ENCODE results near the gene MAN2C1.
"Not testable (repeated sequence)": the region's sequence is repeated elsewhere in the genome, so short reads cannot be mapped to it uniquely, and the experiment has no call there.

The MAN2C1 gene

GRCh38 chr15:75327005-75327404 is 41.4 kb downstream of the MAN2C1 start:
- TF ChIP-seq CTCF (IDR thresholded peaks at IDR 0.05; ENCODE audit: insufficient read depth, low read depth, low read length, missing control alignments), result no peak
- no peak overlapping the region for H3K4me3 ChIP-seq (ENCODE audit: low read depth, low read length)
- DNase-seq (ENCODE audit: low read depth), result no peak

- DNase-seq (ENCODE audit: low read depth), result no peak
- no peak for TF ChIP-seq CTCF (IDR thresholded peaks at IDR 0.05; ENCODE audit: insufficient read depth, low read depth, low read length, missing control alignments)
- H3K4me3 ChIP-seq (ENCODE audit: low read depth, low read length), result no peak overlapping the region
These were observed 42.5 kb downstream of the MAN2C1 start for GRCh38 chr15:75325922-75326321.

GRCh38 chr15:75321711-75322110 is 46.7 kb downstream of the MAN2C1 start:
- H3K4me3 ChIP-seq (ENCODE audit: low read depth, low read length), result no peak overlapping the region
- no peak for TF ChIP-seq CTCF (IDR thresholded peaks at IDR 0.05; ENCODE audit: insufficient read depth, low read depth, low read length, missing control alignments)
- no peak for DNase-seq (ENCODE audit: low read depth)

- not testable (repeated sequence) for H3K4me3 ChIP-seq (ENCODE audit: low read depth, low read length); DNase-seq (ENCODE audit: low read depth)
These were observed 49.0 kb downstream of the MAN2C1 start for GRCh38 chr15:75319231-75319897.

GRCh38 chr15:75314552-75315290 is 53.7 kb downstream of the MAN2C1 start:
- DNase-seq (ENCODE audit: low read depth), result no peak
- H3K4me3 ChIP-seq (ENCODE audit: low read depth, low read length), result no peak overlapping the region
- no peak for TF ChIP-seq CTCF (IDR thresholded peaks at IDR 0.05; ENCODE audit: insufficient read depth, low read depth, low read length, missing control alignments)

- H3K4me3 ChIP-seq (ENCODE audit: low read depth, low read length), result no peak overlapping the region
- no peak for DNase-seq (ENCODE audit: low read depth)
- TF ChIP-seq CTCF (IDR thresholded peaks at IDR 0.05; ENCODE audit: insufficient read depth, low read depth, low read length, missing control alignments), result no peak
These were observed 55.1 kb downstream of the MAN2C1 start for GRCh38 chr15:75313116-75313845.

- DNase-seq (ENCODE audit: low read depth); H3K4me3 ChIP-seq (ENCODE audit: low read depth, low read length): not testable (repeated sequence)
These were observed 55.9 kb downstream of the MAN2C1 start for GRCh38 chr15:75312548-75312947.
